Stimulated activated CD4-positive, alpha-beta T cell treated with anti-CD3 and anti-CD28 coated beads, Interleukin-4, amount 100 ng/mL, for 24 hours (primary cell): Measurements from ENCODE around the gene TTC27.
A peak's percentile ranks its signal among the peaks of the same experiment; 100 is the strongest.
"Not testable (repeated sequence)": the region's sequence is repeated elsewhere in the genome, so short reads cannot be mapped to it uniquely, and the experiment has no call there.

Experiments
- DNase-seq: peaks from one replicate; pipeline ENCODE4 v3.0.0-alpha.2; 2020

The TTC27 gene

GRCh38 chr2:32627814-32628579 lies at the start of gene TTC27:
TTC27 (plus strand) TSS chr2:32628050; CDS start chr2:32628293, 243 bp downstream.
- DNase-seq: peak; percentile 96

- no peak for DNase-seq
These were observed 36.0 kb upstream of the TTC27 start for GRCh38 chr2:32591669-32592463.

- no peak for DNase-seq
These were observed 33.3 kb upstream of the TTC27 start for GRCh38 chr2:32594573-32594972.

- no peak for DNase-seq
These were observed 16.5 kb upstream of the TTC27 start for GRCh38 chr2:32611366-32611765.

GRCh38 chr2:32611771-32612170 lies 16.1 kb upstream of the TTC27 start:
- DNase-seq: no peak

- DNase-seq: no peak
These were observed 13.8 kb upstream of the TTC27 start for GRCh38 chr2:32614084-32614483.

- DNase-seq: no peak
These were observed 10.2 kb upstream of the TTC27 start for GRCh38 chr2:32617599-32618189.

GRCh38 chr2:32622570-32623310 lies 5.1 kb upstream of the TTC27 start:
- DNase-seq: no peak

GRCh38 chr2:32623311-32623706 lies 4.5 kb upstream of the TTC27 start:
- DNase-seq: no peak

GRCh38 chr2:32624812-32625211 lies 3.0 kb upstream of the TTC27 start:
- no peak for DNase-seq

- DNase-seq: no peak
These were observed 1.1 kb upstream of the TTC27 start for GRCh38 chr2:32626639-32627221.

- peak; percentile 45 for DNase-seq
These were observed 423 bp upstream of the TTC27 start for GRCh38 chr2:32627441-32627813.

- DNase-seq: peak; percentile 27
These were observed 4.2 kb downstream of the TTC27 start for GRCh38 chr2:32632089-32632488.

- DNase-seq: no peak
These were observed 5.2 kb downstream of the TTC27 start for GRCh38 chr2:32633040-32633439.

GRCh38 chr2:32638548-32638947 lies 10.7 kb downstream of the TTC27 start:
- DNase-seq: not testable (repeated sequence)

GRCh38 chr2:32641180-32641579 lies 13.3 kb downstream of the TTC27 start:
- no peak for DNase-seq

- no peak for DNase-seq
These were observed 19.4 kb downstream of the TTC27 start for GRCh38 chr2:32647180-32647651.

- DNase-seq: no peak
These were observed 24.8 kb downstream of the TTC27 start for GRCh38 chr2:32652555-32653209.

GRCh38 chr2:32656069-32656468 lies 28.2 kb downstream of the TTC27 start:
- DNase-seq: no peak

GRCh38 chr2:32663864-32664263 lies 36.0 kb downstream of the TTC27 start:
- no peak for DNase-seq

- DNase-seq: no peak
These were observed 38.9 kb downstream of the TTC27 start for GRCh38 chr2:32666704-32667103.

- DNase-seq: no peak
These were observed 40.4 kb downstream of the TTC27 start for GRCh38 chr2:32668254-32668653.
